ENCODE results near the gene SMIM38.

SMIM38 gene

GRCh38 chr11:69162505-69162904 lies 6.8 kb downstream of the SMIM38 start:
- Histone ChIP-seq H3K27me3 (no peaks in the 10 kb centered on the region), H3K4me3 (ENCODE audit: low read depth, low read length) (no peak overlapping the region), H3K36me3 (no peaks in the 10 kb centered on the region), H3K4me1 (peaks cover 30% of the 10 kb centered on the region), H3K9me3 (no peaks in the 10 kb centered on the region; the same call in 1 of the 2 replicates)
- no peak for TF ChIP-seq CTCF (IDR thresholded peaks at IDR 0.05; ENCODE audit: low read depth, low read length)
- no peak for DNase-seq

- no peak for TF ChIP-seq CTCF (IDR thresholded peaks at IDR 0.05; ENCODE audit: low read depth, low read length)
- Histone ChIP-seq H3K27me3 (no peaks in the 10 kb centered on the region), H3K4me3 (ENCODE audit: low read depth, low read length) (no peak overlapping the region), H3K4me1 (peaks cover 16% of the 10 kb centered on the region), H3K36me3 (no peaks in the 10 kb centered on the region), H3K9me3 (no peaks in the 10 kb centered on the region; the same call in 1 of the 2 replicates)
- no peak for DNase-seq
Observed at GRCh38 chr11:69163842-69164241, 8.1 kb downstream of the SMIM38 start.

DNA sequence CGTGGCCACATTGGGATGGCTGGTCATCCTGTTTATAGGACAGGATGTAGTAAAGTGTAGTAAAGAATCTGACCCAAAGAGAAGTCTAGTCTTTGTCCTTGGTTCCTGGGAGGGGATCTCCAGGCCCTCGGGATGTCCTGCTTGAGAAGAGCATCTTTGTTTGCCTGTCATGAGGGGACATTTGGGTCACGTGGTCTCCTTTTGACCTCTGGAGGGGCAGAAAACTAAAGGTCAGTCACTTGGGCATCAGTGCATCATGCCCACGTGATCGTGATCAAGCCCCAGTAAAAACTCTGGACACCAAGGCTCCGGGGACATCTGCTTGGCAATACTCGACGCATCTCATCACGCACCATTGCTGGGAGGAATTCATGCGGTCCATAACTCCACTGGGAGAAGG lies 9.1 kb downstream of the SMIM38 start:
- no peaks in the 10 kb centered on the region for H3K36me3 ChIP-seq
- no peaks in the 10 kb centered on the region for H3K27me3 ChIP-seq
- TF ChIP-seq CTCF (IDR thresholded peaks at IDR 0.05; ENCODE audit: low read depth, low read length) = no peak
- DNase-seq = no peak
- no peak overlapping the region for H3K4me3 ChIP-seq (ENCODE audit: low read depth, low read length)
- peaks cover 14% of the 10 kb centered on the region for H3K4me1 ChIP-seq
- no peaks in the 10 kb centered on the region; the same call in 1 of the 2 replicates for H3K9me3 ChIP-seq

DNA sequence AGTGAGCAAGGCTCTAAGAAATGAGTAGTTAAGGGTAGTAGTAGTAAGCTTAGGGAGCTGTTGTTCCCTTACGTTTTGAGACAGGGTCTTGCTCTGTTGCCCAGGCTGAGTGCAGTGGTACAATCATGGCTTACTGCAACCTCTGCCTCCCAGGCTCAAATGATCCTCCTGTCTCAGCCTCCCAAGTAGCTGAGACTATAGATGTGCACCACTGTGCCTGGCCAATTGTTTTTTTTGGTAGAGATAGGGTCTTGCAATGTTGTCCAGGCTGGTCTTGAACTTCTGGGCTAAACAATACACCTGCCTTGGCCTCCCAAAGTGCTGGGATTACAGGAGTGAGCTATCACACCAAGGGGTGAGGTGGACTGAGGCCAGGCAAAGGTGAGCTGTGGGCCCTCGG lies 10.0 kb downstream of the SMIM38 start:
- DNase-seq = no peak
- H3K4me1 ChIP-seq = peaks cover 12% of the 10 kb centered on the region
- no peak overlapping the region for H3K4me3 ChIP-seq (ENCODE audit: low read depth, low read length)
- no peaks in the 10 kb centered on the region for H3K27me3 ChIP-seq
- TF ChIP-seq CTCF (IDR thresholded peaks at IDR 0.05; ENCODE audit: low read depth, low read length) = no peak
- no peaks in the 10 kb centered on the region for H3K36me3 ChIP-seq
- H3K9me3 ChIP-seq = no peaks in the 10 kb centered on the region; the same call in 1 of the 2 replicates

DNA sequence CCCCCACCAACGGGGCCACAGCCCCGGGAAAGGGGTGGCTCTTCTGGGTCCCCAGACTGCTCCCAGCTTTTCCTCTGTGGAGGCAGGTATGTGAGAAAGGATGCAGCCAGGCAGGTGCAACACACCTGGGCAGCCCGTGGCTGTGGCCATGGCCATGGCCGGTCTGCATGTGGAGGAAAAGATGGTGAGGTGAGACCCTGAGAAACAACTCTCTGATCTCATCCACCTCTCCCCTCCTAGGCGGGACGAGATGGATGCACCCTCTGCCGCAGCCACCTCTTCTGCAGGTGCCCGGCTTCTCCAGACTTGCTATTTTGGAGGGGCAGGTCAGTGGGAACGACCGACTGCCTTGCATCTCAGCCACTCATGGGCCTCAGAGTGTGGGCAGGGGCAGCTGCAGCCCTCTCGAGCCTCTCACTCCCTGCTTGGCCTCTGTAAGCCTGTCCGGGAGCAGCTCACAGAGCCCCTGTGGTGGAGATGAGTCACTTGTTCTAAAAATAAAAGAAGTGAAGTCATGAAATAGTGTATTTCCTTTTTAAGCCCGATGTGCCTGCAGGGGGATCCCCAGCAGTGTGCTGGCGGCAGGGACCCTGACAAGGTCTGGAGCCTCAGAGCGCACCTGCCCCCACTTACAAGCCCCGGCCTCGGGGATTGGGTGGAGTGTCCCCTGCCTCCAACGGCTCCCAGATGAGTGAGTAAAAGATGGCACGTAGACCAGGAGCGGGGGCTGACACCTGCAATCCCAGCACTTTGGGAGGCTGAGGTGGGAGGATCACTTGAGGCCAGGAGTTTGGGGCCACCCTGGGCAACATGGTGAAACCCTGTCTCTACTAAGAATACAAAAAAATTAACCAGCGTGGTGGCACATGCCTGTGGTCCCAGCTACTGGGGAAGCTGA lies 10.7 kb downstream of the SMIM38 start:
- no peak overlapping the region for H3K4me3 ChIP-seq (ENCODE audit: low read depth, low read length)
- DNase-seq = peak; percentile 70
- no peaks in the 10 kb centered on the region for H3K27me3 ChIP-seq
- H3K9me3 ChIP-seq = no peaks in the 10 kb centered on the region; the same call in 1 of the 2 replicates
- no peak for TF ChIP-seq CTCF (IDR thresholded peaks at IDR 0.05; ENCODE audit: low read depth, low read length)
- H3K4me1 ChIP-seq = peaks cover 10% of the 10 kb centered on the region
- H3K36me3 ChIP-seq = no peaks in the 10 kb centered on the region
